Cardiac muscle cell (in vitro differentiated cells and primary cell): ENCODE data around the gene SLC12A9. TPM values are rescaled to one million over a fixed set of nuclear protein-coding genes. Genes with fewer than 3 reads are reported as not detected.

Source experiments
- DNase-seq, 2 donors: peaks; one replicate each; pipeline versions ENCODE4 v3.0.0 to v3.0.0-alpha.2; 2010 to 2017; ENCODE audit warnings: low read depth in 1 of 2, low spot score in 1 of 2
- H3K27ac ChIP-seq: fragments of 200-600 bp; sonication (generic); 2 replicates; pipeline ENCODE4 v1.5.1; 2016
- H3K27me3 ChIP-seq: fragments of 200-600 bp; sonication (generic); 2 replicates; pipeline ENCODE4 v1.6.0; 2016; ENCODE audit warnings: control low read depth
- H3K36me3 ChIP-seq: fragments of 200-600 bp; sonication (generic); 2 replicates; pipeline ENCODE4 v1.5.1; 2016; ENCODE audit warnings: control low read depth
- H3K4me1 ChIP-seq: fragments of 200-600 bp; sonication (generic); 2 replicates; pipeline ENCODE4 v1.8.1; 2017; ENCODE audit warnings: low read depth, mild to moderate bottlenecking, mixed run types
- H3K4me3 ChIP-seq: fragments of 200-600 bp; sonication (generic); 2 replicates; pipeline ENCODE4 v1.5.1; 2016; ENCODE audit warnings: mild to moderate bottlenecking
- H3K9me3 ChIP-seq: fragments of 200-600 bp; sonication (generic); 2 replicates; pipeline ENCODE4 v1.5.1; 2017; ENCODE audit warnings: low read depth, mild to moderate bottlenecking, control low read depth
- CTCF ChIP-seq: IDR thresholded peaks from 2 replicates; pipeline ENCODE4 v1.5.1; 2012; ENCODE audit warnings: low read depth, mild to moderate bottlenecking, low read length
- polyA plus RNA-seq: library from polyadenylated mRNA; unstranded; fragments of >200 nt; fragmentation: Nextera tagmentation; extraction: Ambion mirVana; gene quantifications from 2 replicates; pipeline ENCODE4 v1.2.1, GENCODE V29; 2016
- total RNA-seq: library from RNA; depleted of rRNA; stranded (reverse); fragments of >200 nt; gene quantifications from 2 replicates; pipeline ENCODE4 v1.2.3, GENCODE V29; 2016

Gene SLC12A9
- total and polyA plus RNA-seq, 2 experiments from 2014 or later, result 14.6 to 18.3 TPM

- no peaks in the 10 kb centered on the region for H3K27me3 ChIP-seq
- H3K4me1 ChIP-seq, result peaks cover 5% of the 10 kb centered on the region
- peaks cover 22% of the 10 kb centered on the region for H3K36me3 ChIP-seq
- H3K9me3 ChIP-seq, result no peaks in the 10 kb centered on the region
- peak overlapping the region; percentile 66 for H3K4me3 ChIP-seq
- no peak for DNase-seq
- H3K27ac ChIP-seq, result peak overlapping the region; percentile 90
- TF ChIP-seq CTCF, result no peak
Observed at GRCh38 chr7:100875356-100875751, 22.8 kb downstream of the SLC12A9 start.

GRCh38 chr7:100878013-100878412 lies 25.5 kb downstream of the SLC12A9 start:
- H3K27me3 ChIP-seq, result no peaks in the 10 kb centered on the region
- peaks cover 31% of the 10 kb centered on the region for H3K36me3 ChIP-seq
- H3K9me3 ChIP-seq, result no peaks in the 10 kb centered on the region
- peaks cover 5% of the 10 kb centered on the region for H3K4me1 ChIP-seq
- H3K27ac ChIP-seq, result no peak overlapping the region
- DNase-seq, result no peak
- no peak for TF ChIP-seq CTCF
- no peak overlapping the region for H3K4me3 ChIP-seq

- no peaks in the 10 kb centered on the region for H3K9me3 ChIP-seq
- H3K36me3 ChIP-seq, result peaks cover 35% of the 10 kb centered on the region
- peaks cover 7% of the 10 kb centered on the region for H3K4me1 ChIP-seq
- no peaks in the 10 kb centered on the region for H3K27me3 ChIP-seq
- peak overlapping the region; percentile 1 for H3K27ac ChIP-seq
- TF ChIP-seq CTCF, result no peak
- DNase-seq, result no peak
- H3K4me3 ChIP-seq, result no peak overlapping the region
Observed at GRCh38 chr7:100878685-100879084, 26.2 kb downstream of the SLC12A9 start.

- H3K27me3 ChIP-seq, result no peaks in the 10 kb centered on the region
- DNase-seq, result no peak
- no peak overlapping the region for H3K4me3 ChIP-seq
- TF ChIP-seq CTCF, result no peak
- no peaks in the 10 kb centered on the region for H3K9me3 ChIP-seq
- peak overlapping the region; percentile 21 for H3K27ac ChIP-seq
- H3K4me1 ChIP-seq, result peaks cover 13% of the 10 kb centered on the region
- H3K36me3 ChIP-seq, result peaks cover 40% of the 10 kb centered on the region
Observed at GRCh38 chr7:100879685-100880261, 27.3 kb downstream of the SLC12A9 start.

GRCh38 chr7:100880645-100881044 lies 28.1 kb downstream of the SLC12A9 start:
- H3K9me3 ChIP-seq, result no peaks in the 10 kb centered on the region
- no peak overlapping the region for H3K4me3 ChIP-seq
- peaks cover 13% of the 10 kb centered on the region for H3K4me1 ChIP-seq
- H3K27me3 ChIP-seq, result no peaks in the 10 kb centered on the region
- peaks cover 46% of the 10 kb centered on the region for H3K36me3 ChIP-seq
- no peak for DNase-seq
- TF ChIP-seq CTCF, result no peak
- no peak overlapping the region for H3K27ac ChIP-seq

- no peak overlapping the region for H3K27ac ChIP-seq
- H3K9me3 ChIP-seq, result no peaks in the 10 kb centered on the region
- peaks cover 10% of the 10 kb centered on the region for H3K4me1 ChIP-seq
- no peaks in the 10 kb centered on the region for H3K27me3 ChIP-seq
- H3K4me3 ChIP-seq, result no peak overlapping the region
- peaks cover 51% of the 10 kb centered on the region for H3K36me3 ChIP-seq
- no peak for TF ChIP-seq CTCF
- no peak for DNase-seq
Observed at GRCh38 chr7:100881136-100881535, 28.6 kb downstream of the SLC12A9 start.
